HEK293 (cell line): ENCODE results near the gene CIB4.

ENCODE experiments used
- CTCF ChIA-PET: fragments of 350-600 bp; formaldehyde crosslinking; extraction: SDS; loops from one replicate; lab custom pipeline; 2021; ENCODE audit warnings: antibody characterized with exemption; lab: Yijun Ruan, JAX
- POLR2A ChIA-PET: fragments of 300-600 bp; formaldehyde crosslinking; extraction: SDS; loops from one replicate; lab custom pipeline; 2020; ENCODE audit warnings: antibody characterized with exemption, inconsistent platforms; lab: Yijun Ruan, JAX
- H3K27ac ChIP-seq: fragments of 200-500 bp; sonication (Bioruptor generic); 2 replicates; pipeline ENCODE4 v1.5.1; 2014; ENCODE audit warnings: low read depth, low read length, control low read depth, inconsistent platforms; ENCODE audit errors: extremely low read depth
- H3K36me3 ChIP-seq, 2 experiments: fragments of 200-500 bp in 1 of 2; sonication (Bioruptor generic) in 1 of 2; 1 replicate in 1 of 2; 2 replicates in 1 of 2; pipeline ENCODE4 v1.5.1; 2014 to 2017; ENCODE audit warnings: inconsistent platforms in 2 of 2, low read length in 2 of 2; ENCODE audit not compliant: control insufficient read depth in 2 of 2, insufficient read depth in 1 of 2
- H3K4me1 ChIP-seq: fragments of 200-500 bp; sonication (Bioruptor generic); 2 replicates; pipeline ENCODE4 v1.5.1; 2014; ENCODE audit warnings: mild to moderate bottlenecking, low read length, inconsistent platforms; ENCODE audit not compliant: control insufficient read depth, insufficient read depth
- H3K4me3 ChIP-seq: 2 replicates; pipeline ENCODE4 v1.5.1; 2011; ENCODE audit warnings: low read depth, mild to moderate bottlenecking, control low read depth, low read length, moderate library complexity
- H3K9me3 ChIP-seq: fragments of 200-500 bp; sonication (Bioruptor generic); 2 replicates; pipeline ENCODE4 v1.5.1; 2014; ENCODE audit warnings: low read depth, low read length, inconsistent platforms; ENCODE audit not compliant: control insufficient read depth, insufficient read depth
- ELK4 ChIP-seq: IDR thresholded peaks from 2 replicates; pipeline ENCODE4 v1.6.1; 2011; ENCODE audit warnings: mild to moderate bottlenecking, low read depth, low read length, borderline replicate concordance
- HOXA7 ChIP-seq: sonication (generic); formaldehyde crosslinking; IDR thresholded peaks from 2 replicates; pipeline ENCODE4 v1.8.1; 2022; ENCODE audit warnings: missing genetic modification reagents, borderline replicate concordance
- KLF1 ChIP-seq: fragments of 450-650 bp; formaldehyde crosslinking; IDR thresholded peaks from 2 replicates; pipeline ENCODE4 v1.5.1; 2016; ENCODE audit warnings: missing biosample characterization, missing genetic modification characterization
- KLF17 ChIP-seq: fragments of 450-650 bp; formaldehyde crosslinking; IDR thresholded peaks from 2 replicates; pipeline ENCODE4 v1.5.1; 2016; ENCODE audit warnings: missing biosample characterization, missing genetic modification characterization
- SALL2 ChIP-seq: fragments of 450-650 bp; formaldehyde crosslinking; IDR thresholded peaks from 2 replicates; pipeline ENCODE4 v1.5.0; 2017; ENCODE audit warnings: missing biosample characterization, mild to moderate bottlenecking, missing genetic modification characterization, borderline replicate concordance
- SCRT2 ChIP-seq: fragments of 450-650 bp; formaldehyde crosslinking; IDR thresholded peaks from 2 replicates; pipeline ENCODE4 v1.5.1; 2016; ENCODE audit warnings: missing biosample characterization, missing genetic modification characterization
- ZBTB26 ChIP-seq: fragments of 450-650 bp; formaldehyde crosslinking; optimal IDR thresholded peaks from 2 replicates; pipeline ENCODE3; 2016; ENCODE audit warnings: missing biosample characterization, mild to moderate bottlenecking, missing genetic modification characterization
- ZNF280D ChIP-seq: fragments of 450-650 bp; formaldehyde crosslinking; IDR thresholded peaks from 2 replicates; pipeline ENCODE4 v1.5.1; 2016; ENCODE audit warnings: missing biosample characterization, missing genetic modification characterization
- ZNF302 ChIP-seq: fragments of 450-650 bp; formaldehyde crosslinking; IDR thresholded peaks from 2 replicates; pipeline ENCODE4 v1.5.1; 2016; ENCODE audit warnings: missing biosample characterization, missing genetic modification characterization, low read depth
- ZNF518A ChIP-seq: fragments of 450-650 bp; formaldehyde crosslinking; conservative IDR thresholded peaks from 2 replicates; pipeline ENCODE4 v1.5.1; 2016; ENCODE audit warnings: low read depth, missing biosample characterization, missing genetic modification characterization
- ZNF544 ChIP-seq: fragments of 450-650 bp; formaldehyde crosslinking; IDR thresholded peaks from 2 replicates; pipeline ENCODE4 v1.5.0; 2017; ENCODE audit warnings: missing biosample characterization, missing genetic modification characterization
- ZNF561 ChIP-seq: fragments of 450-650 bp; IDR thresholded peaks from 2 replicates; pipeline ENCODE4 v1.5.1; 2018; ENCODE audit warnings: missing biosample characterization, missing genetic modification characterization, borderline replicate concordance
- ZNF639 ChIP-seq: fragments of 450-650 bp; formaldehyde crosslinking; IDR thresholded peaks from 2 replicates; pipeline ENCODE4 v1.5.1; 2016; ENCODE audit warnings: missing biosample characterization, missing genetic modification characterization
- ZNF654 ChIP-seq: fragments of 450-650 bp; formaldehyde crosslinking; IDR thresholded peaks from 2 replicates; pipeline ENCODE4 v1.5.1; 2016; ENCODE audit warnings: low read depth, missing biosample characterization, missing genetic modification characterization
- ZNF664 ChIP-seq: fragments of 450-650 bp; formaldehyde crosslinking; IDR thresholded peaks from 2 replicates; pipeline ENCODE4 v1.5.1; 2016; ENCODE audit warnings: missing biosample characterization, missing genetic modification characterization
- ZNF677 ChIP-seq: fragments of 450-650 bp; IDR thresholded peaks from 2 replicates; pipeline ENCODE4 v1.5.0; 2018; ENCODE audit warnings: missing biosample characterization, mild to moderate bottlenecking, missing genetic modification characterization, moderate library complexity
- ZNF830 ChIP-seq: fragments of 450-650 bp; IDR thresholded peaks from 2 replicates; pipeline ENCODE4 v1.5.0; 2018; ENCODE audit warnings: missing biosample characterization, missing genetic modification characterization, low read depth, mild to moderate bottlenecking, moderate library complexity
- ZSCAN16 ChIP-seq: fragments of 450-650 bp; formaldehyde crosslinking; IDR thresholded peaks from 2 replicates; pipeline ENCODE4 v1.5.1; 2016; ENCODE audit warnings: missing biosample characterization, missing genetic modification characterization

The CIB4 gene

GRCh38 chr2:26532301-26533250 lies 108.6 kb downstream of the CIB4 start:
- Histone ChIP-seq H3K27ac (no peak overlapping the region), H3K4me3 (no peak overlapping the region), H3K4me1 (no peaks in the 10 kb centered on the region), H3K9me3 (no peaks in the 10 kb centered on the region), H3K36me3 (no peaks in the 10 kb centered on the region)
- no peak for TF ChIP-seq ZSCAN16
- TF ChIP-seq ZNF544, result no peak
- no peak for TF ChIP-seq ZNF677 (tag by site-specific recombination)
- TF ChIP-seq ZNF518A, result no peak
- TF ChIP-seq KLF17 (tag by site-specific recombination), result no peak
- no peak for TF ChIP-seq ZNF830 (tag by site-specific recombination)
- TF ChIP-seq SALL2 (tag by site-specific recombination), result no peak
- TF ChIP-seq ELK4, result no peak
- no peak for TF ChIP-seq HOXA7
- no peak for TF ChIP-seq ZNF654 (tag by site-specific recombination)
- no peak for TF ChIP-seq ZNF561 (tag by site-specific recombination)
- TF ChIP-seq ZBTB26, result no peak
- no peak for TF ChIP-seq ZNF639
- no peak for TF ChIP-seq SCRT2 (tag by site-specific recombination)
- no peak for TF ChIP-seq ZNF280D (tag by site-specific recombination)
- no peak for TF ChIP-seq KLF1 (tag by site-specific recombination)
- TF ChIP-seq ZNF664 (tag by site-specific recombination), result no peak
- no peak for TF ChIP-seq ZNF302 (tag by site-specific recombination)
- ChIA-PET POLR2A (no interaction called here), CTCF (no interaction called here)
